Vagina (tissue), 1 donor: ENCODE results near the gene TMTC2. TPM values are rescaled to one million over a fixed set of nuclear protein-coding genes. Genes with fewer than 3 reads are reported as not detected.

Source experiments
- small RNA-seq: library from RNA; depleted of rRNA; stranded (forward); fragments of <200 nt; gene quantifications from one replicate; pipeline ENCODE3, GENCODE V24; 2016
- total RNA-seq: library from RNA; depleted of rRNA; stranded (reverse); fragments of >200 nt; gene quantifications from one replicate; pipeline ENCODE4 v1.2.3, GENCODE V29; 2016

TMTC2 gene
- total RNA-seq, 1 donor from 2014 or later = 15.5 TPM

Small RNA genes within 50 kb of the gene (small RNA-seq; reads per million reads assigned to genes)
- not detected for gene RNU6-977P
